ENCODE data around the gene MYO7B. TPM values are rescaled to one million over a fixed set of nuclear protein-coding genes. Genes with fewer than 3 reads are reported as not detected.

Gene MYO7B
- total and polyA plus RNA-seq, 9 of the 15 experiments (the other 6 are each of a cell fraction or from before 2014, with no cell fraction given), result 0.08 TPM; not detected in 8

DNA sequence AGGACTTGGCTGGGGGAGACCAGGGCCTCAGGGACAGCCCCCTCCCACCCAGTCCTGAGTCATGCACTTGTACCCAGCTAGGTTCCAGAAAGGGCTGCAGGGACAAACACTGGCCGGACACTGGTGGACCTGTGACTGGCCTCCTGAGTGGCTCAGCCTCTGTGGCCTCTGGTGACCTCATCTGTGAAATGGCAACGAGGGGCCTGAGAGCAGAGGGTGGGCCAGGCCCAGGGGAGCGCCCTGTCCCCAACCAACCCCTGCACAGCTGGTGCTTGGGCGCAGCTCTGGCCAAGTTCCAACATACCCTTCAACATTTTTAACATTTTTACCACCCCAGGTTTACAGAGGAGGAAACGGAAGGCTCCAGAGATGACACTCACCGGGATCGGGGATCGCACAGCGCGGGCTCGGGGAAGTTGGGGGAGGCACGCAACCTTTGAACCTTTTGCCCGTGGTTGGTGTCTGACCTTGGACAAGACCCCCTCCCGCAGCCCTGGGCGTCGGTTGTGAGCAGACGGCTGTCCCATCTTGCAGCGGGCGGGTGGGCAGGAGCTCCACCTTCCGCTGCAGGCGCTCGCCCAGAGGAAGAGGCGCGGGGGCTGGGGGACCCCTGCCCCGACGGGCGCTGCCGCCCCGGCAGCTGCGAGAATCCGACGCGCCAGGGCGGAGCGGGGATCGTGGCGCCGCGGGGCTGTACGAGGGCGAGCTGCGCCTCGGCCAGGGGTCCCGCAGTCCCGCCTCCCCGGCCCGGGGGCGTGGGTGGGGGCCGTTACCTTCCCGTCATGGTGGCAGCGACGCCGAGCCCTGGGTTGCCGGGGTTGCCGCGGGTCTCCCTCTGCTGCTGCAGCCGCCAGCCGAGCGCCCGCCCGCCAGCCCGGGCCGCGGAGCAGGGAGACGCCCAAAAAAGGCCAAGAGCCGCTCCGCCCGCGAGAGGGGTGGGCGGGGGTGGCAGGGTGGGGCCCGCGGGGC is 139.0 kb downstream of the MYO7B start:
- in situ Hi-C loops (cut with MboI) (no loop called here), intact Hi-C loops (cut with micrococcal nuclease) (no loop called here)
- peaks cover 12% of the 10 kb centered on the region; the same call in 1 of the 2 replicates for H4K20me1 ChIP-seq (replicated peaks; ENCODE audit: control insufficient read depth, insufficient read depth, low read length)
- H3K36me3 ChIP-seq (ENCODE audit: control insufficient read depth, insufficient read depth, low read length), result no peaks in the 10 kb centered on the region
- WGBS (ENCODE audit: insufficient coverage, low coverage, missing lambda C conversion rate), result 8% methylated on average over 53 of the region's 72 CpGs
- ChIA-PET CTCF (ENCODE audit: low intra/inter-chr PET ratio) (no interaction called here), POLR2A (interaction anchor here (0.5 to 0.6 kb wide), 2 partner anchors 13 to 133 kb away, joined by 3 read pairs; no protein-coding TSS in a partner anchor)
- H3K27me3 ChIP-seq (ENCODE audit: control insufficient read depth in 2 of 2, insufficient read depth in 2 of 2, low read length in 2 of 2), result peaks cover 64 to 79% of the 10 kb centered on the region in 2 experiments
- H3K4me3 ChIP-seq, result no peak overlapping the region
- no peak overlapping the region for H2AFZ ChIP-seq (ENCODE audit: low read depth, low read length)
- no peaks in the 10 kb centered on the region for H3K79me2 ChIP-seq (ENCODE audit: control insufficient read depth, insufficient read depth, low read length)
- no peak overlapping the region for H3K27ac ChIP-seq (ENCODE audit: extremely low read depth, low read depth, low read length)
- H3K9me1 ChIP-seq (ENCODE audit: control insufficient read depth, insufficient read depth, low read length), result peaks cover 3% of the 10 kb centered on the region
- FAIRE-seq, result no peak
- peaks cover 0 to 17% of the 10 kb centered on the region in 2 experiments; a peak in 2 of 5 replicates for H3K4me1 ChIP-seq (replicated peaks in 1 of 2; ENCODE audit: control insufficient read depth in 2 of 2, insufficient read depth in 2 of 2, low read length in 2 of 2)
- peak in 2 of 4 experiments; percentile 54 to 55 for DNase-seq (ENCODE audit: extremely low read depth in 1 of 4, low spot score in 3 of 4)
- TF ChIP-seq GTF2F1 (IDR thresholded peaks at IDR 0.05; ENCODE audit: low read depth, low read length) (no peak), ZFP1 (CRISPR knock-in tag; IDR thresholded peaks at IDR 0.05) (no peak), HDAC1 (IDR thresholded peaks at IDR 0.05) (no peak)
- no peaks in the 10 kb centered on the region for H3K9me3 ChIP-seq (replicated peaks; ENCODE audit: control insufficient read depth, insufficient read depth, low read depth, low read length)
- BruUV-seq (replicated peaks), result no TSS peak
- H3K4me2 ChIP-seq (ENCODE audit: insufficient read depth, low read length), result no peak overlapping the region
- H3K9ac ChIP-seq (ENCODE audit: insufficient read depth in 1 of 2, low read depth in 2 of 2, low read length in 2 of 2), result peak overlapping the region in 1 of 2 experiments; percentile 9; a peak in 1 of 4 replicates
- ATAC-seq, result peak; percentile 10; the same call in 1 of the 3 replicates

Data from K562 (cell line).